GM12878 (cell line): ENCODE results near the gene UBXN6. TPM values are rescaled to one million over a fixed set of nuclear protein-coding genes. Genes with fewer than 3 reads are reported as not detected.

Experiments
- ATAC-seq: fragments of 200-7000 bp; cut with Tn5 transposase; 3 replicates; pipeline ENCODE4 v1.9.1; 2020; ENCODE audit warnings: mild to moderate bottlenecking, moderate library complexity
- BruUV-seq: library from RNA; stranded (reverse); fragments of 400-500 nt; replicated peaks from 2 replicates; lab custom pipeline; 2021; lab: Mats Ljungman, UMichigan
- CTCF ChIA-PET: fragments of 300-600 bp; sonication (Branson Sonifier 250); formaldehyde crosslinking; extraction: SDS; loops from one replicate; lab custom pipeline; 2021; ENCODE audit warnings: inconsistent platforms; lab: Yijun Ruan, JAX
- POLR2A ChIA-PET: fragments of 350-600 bp; formaldehyde crosslinking; extraction: SDS; loops from one replicate; lab custom pipeline; 2021; ENCODE audit warnings: inconsistent platforms; lab: Charles Lee
- RAD21 ChIA-PET: fragments of 300-600 bp; sonication (Branson Sonifier 250); formaldehyde crosslinking; loops from one replicate; lab custom pipeline; 2023; ENCODE audit warnings: antibody characterized with exemption; ENCODE audit not compliant: unreplicated experiment; lab: Charles Lee
- SMC1A ChIA-PET: fragments of 300-600 bp; sonication (Branson Sonifier 250); formaldehyde crosslinking; loops from one replicate; lab custom pipeline; 2023; ENCODE audit not compliant: unreplicated experiment, uncharacterized antibody; lab: Charles Lee
- DNase-seq: peaks from one replicate; pipeline ENCODE4 v3.0.0-alpha.2; 2011; ENCODE audit warnings: low read depth, low spot score
- FAIRE-seq: peaks from 3 replicates; lab custom pipeline; 2011; peaks lifted over from hg19 to GRCh38; lab: Jason Lieb, UNC
- H2AFZ ChIP-seq: 2 replicates; pipeline ENCODE4 v1.6.0; 2011; ENCODE audit warnings: low read depth, low read length, control low read depth; ENCODE audit not compliant: control insufficient read depth
- H3K27ac ChIP-seq: 2 replicates; pipeline ENCODE4 v1.5.1; 2011; ENCODE audit warnings: control low read depth; ENCODE audit not compliant: control insufficient read depth, insufficient read depth
- H3K27me3 ChIP-seq, 2 experiments: replicated peaks in 1 of 2; 2 replicates each; pipeline versions ENCODE4 v1.6.0 to v1.6.1; 2011; ENCODE audit warnings: low read length in 1 of 2; ENCODE audit not compliant: control insufficient read depth in 2 of 2, insufficient read depth in 2 of 2
- H3K36me3 ChIP-seq, 2 experiments: 2 replicates each; pipeline ENCODE4 v1.5.1; 2011; ENCODE audit warnings: low read length in 1 of 2; ENCODE audit not compliant: control insufficient read depth in 2 of 2, insufficient read depth in 2 of 2
- H3K4me1 ChIP-seq: 2 replicates; pipeline ENCODE4 v1.6.1; 2011; ENCODE audit warnings: mild to moderate bottlenecking, low read length, moderate library complexity, mixed read lengths; ENCODE audit not compliant: control insufficient read depth, insufficient read depth
- H3K4me2 ChIP-seq: 2 replicates; pipeline ENCODE4 v1.6.0; 2011; ENCODE audit warnings: control low read depth; ENCODE audit not compliant: control insufficient read depth, insufficient read depth
- H3K4me3 ChIP-seq: fragments of 200-600 bp; sonication (generic); 2 replicates; pipeline ENCODE4 v1.5.1; 2016
- H3K79me2 ChIP-seq: 2 replicates; pipeline ENCODE4 v1.6.0; 2011; ENCODE audit warnings: low read length; ENCODE audit not compliant: control insufficient read depth, insufficient read depth
- H3K9ac ChIP-seq: 2 replicates; pipeline ENCODE4 v1.8.0; 2011; ENCODE audit warnings: low read length, control low read depth, mixed read lengths; ENCODE audit not compliant: control insufficient read depth, insufficient read depth
- H3K9me3 ChIP-seq: replicated peaks from 3 replicates; pipeline ENCODE4 v1.5.1; 2011; ENCODE audit warnings: mild to moderate bottlenecking, low read length; ENCODE audit not compliant: control insufficient read depth, insufficient read depth
- H4K20me1 ChIP-seq: 2 replicates; pipeline ENCODE4 v1.6.0; 2011; ENCODE audit not compliant: control insufficient read depth, insufficient read depth
- ATF3 ChIP-seq: IDR thresholded peaks from 2 replicates; pipeline ENCODE4 v1.6.1; 2011; ENCODE audit warnings: low read depth, mild to moderate bottlenecking, low read length, moderate library complexity, borderline replicate concordance; ENCODE audit errors: extremely low read depth
- ETV6 ChIP-seq, 2 experiments: fragments of 450-650 bp in 1 of 2; IDR thresholded peaks in 1 of 2; conservative IDR thresholded peaks in 1 of 2; 2 replicates each; pipeline ENCODE4 v1.6.1; 2014; ENCODE audit warnings: antibody characterized with exemption in 1 of 2, borderline replicate concordance in 1 of 2, low read depth in 1 of 2, mild to moderate bottlenecking in 1 of 2, moderate library complexity in 1 of 2
- MTA2 ChIP-seq: fragments of 450-650 bp; IDR thresholded peaks from 2 replicates; pipeline ENCODE4 v1.6.1; 2016; ENCODE audit warnings: low read depth, mild to moderate bottlenecking, moderate library complexity
- POLR2A ChIP-seq: IDR thresholded peaks from 2 replicates; pipeline ENCODE4 v1.6.1; 2011; ENCODE audit warnings: low read depth, mild to moderate bottlenecking, low read length
- POLR2AphosphoS5 ChIP-seq: IDR thresholded peaks from 2 replicates; pipeline ENCODE4 v1.6.1; 2011; ENCODE audit warnings: mild to moderate bottlenecking, low read length, inconsistent platforms
- POU2F2 ChIP-seq: IDR thresholded peaks from 3 replicates; pipeline ENCODE4 v1.6.1; 2011; ENCODE audit warnings: low read depth, mild to moderate bottlenecking, low read length, borderline replicate concordance
- WGBS: methylation state at CpG from one replicate; pipeline ENCODE4 v1.1.6; 2016; ENCODE audit warnings: low lambda C conversion rate; ENCODE audit not compliant: insufficient replicate concordance, insufficient coverage; ENCODE audit errors: missing lambda C conversion rate; 5-methylcytosine and 5-hydroxymethylcytosine counted together
- in situ Hi-C: fragments of 300-500 bp; cut with MboI; formaldehyde crosslinking; loops from 9 replicates; pipeline ENCODE4 v1.14.3; 2018; ENCODE audit warnings: mixed read lengths
- intact Hi-C: fragments of 100-400 bp; cut with micrococcal nuclease; formaldehyde crosslinking; loops from one replicate; pipeline ENCODE4 v1.14.2; 2022; ENCODE audit not compliant: unreplicated experiment
- polyA plus RNA-seq, 11 experiments: library from polyadenylated mRNA; depleted of rRNA in 4 of 11; unstranded in 6 of 11; stranded (reverse) in 5 of 11; fragments of >200 nt; fragmentation: Nextera tagmentation in 4 of 11; fragmentation: Illumina TruSeq in 1 of 11; extraction: Ambion mirVana in 4 of 11; extraction: Trizol in 1 of 11; gene quantifications; 1 replicate in 1 of 11; 2 replicates in 10 of 11; pipeline versions ENCODE4 v1.2.1 to v1.2.3, GENCODE V29; 2011 to 2016; ENCODE audit warnings: inconsistent platforms in 2 of 11, missing spikeins in 2 of 11, low read depth in 1 of 11
- total RNA-seq, 4 experiments: library from RNA; depleted of rRNA in 3 of 4; stranded (reverse); fragments of >200 nt in 3 of 4; fragmentation: Illumina TruSeq in 1 of 4; extraction: Trizol in 1 of 4; gene quantifications; 2 replicates each; pipeline versions ENCODE4 v1.2.1 to v1.2.3, GENCODE V29; 2013 to 2021

UBXN6 gene
- total and polyA plus RNA-seq, 10 of the 15 experiments (the other 5 are each of a cell fraction or from before 2014, with no cell fraction given), result 0.47 to 50.8 (median 13.0) TPM

DNA sequence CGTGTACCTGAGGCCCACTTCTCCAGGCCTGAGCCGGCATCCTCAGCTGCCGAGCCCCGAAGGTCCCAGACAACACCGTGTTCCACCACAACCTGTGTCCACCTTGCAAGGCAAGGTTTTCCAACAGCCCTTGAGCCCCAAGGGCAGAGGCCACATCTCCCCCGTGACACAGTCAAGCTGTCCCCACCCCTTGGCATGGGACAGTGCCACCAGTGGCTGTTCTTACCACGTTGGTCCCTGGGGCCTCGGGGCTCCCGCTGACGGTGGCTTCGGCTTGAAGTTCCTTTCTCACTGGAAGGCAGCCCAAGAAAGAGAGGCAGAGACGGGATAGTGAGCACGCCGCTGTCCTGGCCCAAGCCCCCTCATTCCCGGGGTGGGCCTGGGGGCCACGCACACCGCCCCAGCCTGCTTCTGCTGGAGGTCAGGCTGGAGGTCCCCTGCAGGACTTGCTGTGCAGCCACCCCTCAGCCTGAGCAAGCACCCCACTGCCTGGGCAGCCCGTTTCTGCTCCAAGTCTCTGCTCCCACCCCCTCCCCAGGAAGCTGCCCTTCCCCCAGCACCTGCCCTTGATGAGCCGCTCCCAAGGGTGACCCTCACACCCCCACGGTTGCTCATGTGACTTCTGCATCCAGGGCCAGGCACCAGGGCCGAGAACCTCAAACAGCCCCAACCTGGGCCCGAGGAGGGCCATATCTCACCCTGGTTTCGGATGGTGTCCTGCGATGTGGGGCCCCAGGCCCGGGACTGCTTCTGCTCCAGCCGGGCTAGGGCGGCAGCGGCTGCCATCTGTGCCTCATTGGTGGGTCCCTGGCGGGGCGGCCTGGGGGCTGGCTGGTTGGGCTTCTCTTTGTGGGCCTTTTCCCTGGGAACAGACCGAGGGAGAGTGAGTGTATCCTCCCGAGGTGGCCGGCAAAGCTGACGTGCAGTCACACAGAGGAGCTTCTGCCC, 4.1 kb downstream of the UBXN6 start:
- no peak for ATAC-seq
- ChIA-PET RAD21 (no interaction called here), SMC1A (no interaction called here), CTCF (no interaction called here), POLR2A (no interaction called here)
- H4K20me1 ChIP-seq, result no peaks in the 10 kb centered on the region
- H3K9me3 ChIP-seq, result no peaks in the 10 kb centered on the region
- no peak overlapping the region for H3K27ac ChIP-seq
- no peak overlapping the region for H3K4me2 ChIP-seq
- H3K4me3 ChIP-seq, result no peak overlapping the region
- H3K4me1 ChIP-seq, result no peaks in the 10 kb centered on the region
- in situ Hi-C loops (no loop called here), intact Hi-C loops (no loop called here)
- BruUV-seq, result no TSS peak
- FAIRE-seq, result no peak
- H3K36me3 ChIP-seq, result peaks cover 3 to 8% of the 10 kb centered on the region in 2 experiments
- no peaks in the 10 kb centered on the region for H3K27me3 ChIP-seq
- no peak overlapping the region for H3K9ac ChIP-seq
- peaks cover 5% of the 10 kb centered on the region for H3K79me2 ChIP-seq
- DNase-seq, result no peak
- TF ChIP-seq MTA2 (no peak), POU2F2 (0 out of 3 replicates have a peak, but pooled peaks have one; percentile 6)
- no peak overlapping the region for H2AFZ ChIP-seq
- 66% methylated on average over 34 of the region's 34 CpGs for WGBS

- Histone ChIP-seq H3K4me1 (no peaks in the 10 kb centered on the region), H3K36me3 (peaks cover 3 to 15% of the 10 kb centered on the region in 2 experiments), H3K9ac (no peak overlapping the region), H3K4me3 (no peak overlapping the region), H3K9me3 (no peaks in the 10 kb centered on the region), H3K27ac (no peak overlapping the region), H3K79me2 (peaks cover 5% of the 10 kb centered on the region), H2AFZ (no peak overlapping the region), H3K4me2 (no peak overlapping the region), H3K27me3 (no peaks in the 10 kb centered on the region), H4K20me1 (no peaks in the 10 kb centered on the region)
- no peak for FAIRE-seq
- RAD21 ChIA-PET, result no interaction called here
- no peak for ATAC-seq
- intact Hi-C loops (no loop called here), in situ Hi-C loops (no loop called here)
- SMC1A ChIA-PET, result no interaction called here
- POLR2A ChIA-PET, result no interaction called here
- no peak for DNase-seq
- WGBS, result 88% methylated on average over 24 of the region's 24 CpGs
- no peak for TF ChIP-seq ETV6 (conservative IDR thresholded peaks at IDR 0.05 in 1 of 2, IDR thresholded peaks at IDR 0.05 in 1 of 2; ENCODE audit: borderline replicate concordance in 1 of 2, low read depth in 1 of 2)
- peak; percentile 36; the same call in 1 of the 2 replicates for TF ChIP-seq POLR2AphosphoS5
- peak; percentile 49; the same call in 1 of the 2 replicates for TF ChIP-seq POLR2A
- no peak for TF ChIP-seq ATF3
- BruUV-seq, result no TSS peak
- CTCF ChIA-PET, result interaction anchor here (0.6 kb wide), 1 partner anchor 108 kb away, joined by 3 read pairs; no protein-coding TSS in a partner anchor
These were observed 5.2 kb downstream of the UBXN6 start for GRCh38 chr19:4452230-4452990.
